ENCODE results near the gene CFD. TPM values are rescaled to one million over a fixed set of nuclear protein-coding genes. Genes with fewer than 3 reads are reported as not detected.

The CFD gene
- total RNA-seq, 1 experiment from 2014 or later: 1.9 TPM

- no peaks in the 10 kb centered on the region for H3K4me1 ChIP-seq (ENCODE audit: insufficient read depth, low read length)
- DNase-seq: no peak
- no peak overlapping the region for H2BK5ac ChIP-seq (ENCODE audit: insufficient read length, low read length)
- H2AFZ ChIP-seq (ENCODE audit: low read length): no peak overlapping the region
- H2AK5ac ChIP-seq (ENCODE audit: insufficient read length, low read length): no peak overlapping the region
- H2BK120ac ChIP-seq (ENCODE audit: low read depth, low read length, poor library complexity, severe bottlenecking): no peak overlapping the region
- no peak overlapping the region for H3K56ac ChIP-seq (ENCODE audit: insufficient read length, low read depth, low read length)
- H4K8ac ChIP-seq (replicated peaks; ENCODE audit: insufficient read length, low read depth, low read length): no peak overlapping the region
- peaks cover 3% of the 10 kb centered on the region for H3K23me2 ChIP-seq (ENCODE audit: insufficient read length, low read depth, low read length, poor library complexity, severe bottlenecking)
- H3K4me1 Mint-ChIP-seq: no peaks in the 10 kb centered on the region
- no peak overlapping the region for H2BK12ac ChIP-seq (ENCODE audit: insufficient read length, low read depth, low read length)
- H3K27me3 ChIP-seq (ENCODE audit: insufficient read depth, low read length): no peaks in the 10 kb centered on the region
- no peak overlapping the region for H4K5ac ChIP-seq (ENCODE audit: insufficient read length, low read depth, low read length)
- no peaks in the 10 kb centered on the region for H3K9me3 ChIP-seq (ENCODE audit: control insufficient read depth, low read depth, low read length)
- no peak overlapping the region for H2BK20ac ChIP-seq (ENCODE audit: low read depth, low read length, poor library complexity, severe bottlenecking)
- no peak overlapping the region for H3K27ac ChIP-seq (ENCODE audit: insufficient read length, low read depth, low read length)
- no peak overlapping the region for H3K9ac ChIP-seq (ENCODE audit: extremely low read depth, insufficient read length, low read length)
- H3K4ac ChIP-seq (ENCODE audit: low read depth, low read length): no peak overlapping the region
- no peaks in the 10 kb centered on the region for H4K20me1 ChIP-seq (ENCODE audit: control insufficient read depth, insufficient read depth, insufficient read length)
- H3K79me2 ChIP-seq (ENCODE audit: insufficient read depth, low read length): no peaks in the 10 kb centered on the region
- H3K23ac ChIP-seq (ENCODE audit: insufficient read length, low read depth, low read length): no peak overlapping the region
- no peak overlapping the region for H3T11ph ChIP-seq (ENCODE audit: low read length)
- no peak overlapping the region for H3K4me3 Mint-ChIP-seq
- no peaks in the 10 kb centered on the region for H3K79me1 ChIP-seq (ENCODE audit: insufficient read depth, low read depth, low read length, poor library complexity, severe bottlenecking)
- H3K36me3 Mint-ChIP-seq (ENCODE audit: insufficient read depth in 1 of 3, low read depth in 3 of 3): peaks cover 32 to 59% (median 42%) of the 10 kb centered on the region in 3 experiments
- no peak overlapping the region for H3K18ac ChIP-seq (ENCODE audit: insufficient read length, low read depth, low read length)
- no peak for TF ChIP-seq CTCF (conservative IDR thresholded peaks at IDR 0.05)
- H3K9me3 Mint-ChIP-seq: no peaks in the 10 kb centered on the region
- no peak overlapping the region for H3K27ac Mint-ChIP-seq
- no peak overlapping the region for H4K91ac ChIP-seq (ENCODE audit: insufficient read length, low read depth, low read length)
- no peak overlapping the region for H3K4me2 ChIP-seq (ENCODE audit: insufficient read depth, insufficient read length, low read length)
- no peaks in the 10 kb centered on the region for H3K27me3 Mint-ChIP-seq (ENCODE audit: low read depth)
- H2BK15ac ChIP-seq (ENCODE audit: low read depth, low read length): no peak overlapping the region
- H3K14ac ChIP-seq (ENCODE audit: insufficient read depth, low read length): no peak overlapping the region
- WGBS (ENCODE audit: extremely low coverage, insufficient read length, low lambda C conversion rate): no CpG with 5 or more reads among the region's 37 CpGs
Observed at GRCh38 chr19:879711-880438, 20.4 kb downstream of the CFD start.

All from H9 (cell line).